HG03039 (cell line): ENCODE measurements around the gene TRIM71.
"Not testable (repeated sequence)": the region's sequence is repeated elsewhere in the genome, so short reads cannot be mapped to it uniquely, and the experiment has no call there.

Source experiments
- ATAC-seq: cut with Tn5 transposase; IDR thresholded peaks from one replicate; pipeline ENCODE4 v1.9.1; 2021; ENCODE audit warnings: mild to moderate bottlenecking, moderate library complexity; ENCODE audit not compliant: unreplicated experiment

Gene TRIM71

GRCh38 chr3:32819551-32820348 is 2.0 kb downstream of the TRIM71 start:
- ATAC-seq, result no peak

- ATAC-seq, result no peak
Measured at GRCh38 chr3:32820430-32820829, 2.6 kb downstream of the TRIM71 start.

GRCh38 chr3:32820971-32821685 is 3.3 kb downstream of the TRIM71 start:
- ATAC-seq, result no peak

- no peak for ATAC-seq
Measured at GRCh38 chr3:32821686-32822296, 4.0 kb downstream of the TRIM71 start.

GRCh38 chr3:32822609-32823498 is 5.1 kb downstream of the TRIM71 start:
- ATAC-seq, result no peak

GRCh38 chr3:32823641-32824184 is 5.9 kb downstream of the TRIM71 start:
- not testable (repeated sequence) for ATAC-seq

GRCh38 chr3:32825601-32826375 is 8.0 kb downstream of the TRIM71 start:
- no peak for ATAC-seq

- ATAC-seq, result no peak
Measured at GRCh38 chr3:32831062-32831461, 13.3 kb downstream of the TRIM71 start.

GRCh38 chr3:32831791-32832190 is 14.0 kb downstream of the TRIM71 start:
- no peak for ATAC-seq

GRCh38 chr3:32832193-32832592 is 14.4 kb downstream of the TRIM71 start:
- ATAC-seq, result no peak

- ATAC-seq, result no peak
Measured at GRCh38 chr3:32835049-32835371, 17.2 kb downstream of the TRIM71 start.

- no peak for ATAC-seq
Measured at GRCh38 chr3:32835961-32836360, 18.2 kb downstream of the TRIM71 start.

GRCh38 chr3:32836601-32837000 is 18.8 kb downstream of the TRIM71 start:
- ATAC-seq, result no peak

GRCh38 chr3:32837366-32837765 is 19.6 kb downstream of the TRIM71 start:
- ATAC-seq, result no peak

GRCh38 chr3:32837789-32838188 is 20.0 kb downstream of the TRIM71 start:
- no peak for ATAC-seq

GRCh38 chr3:32839714-32840085 is 21.9 kb downstream of the TRIM71 start:
- no peak for ATAC-seq

GRCh38 chr3:32840086-32840841 is 22.5 kb downstream of the TRIM71 start:
- no peak for ATAC-seq

GRCh38 chr3:32841341-32841740 is 23.5 kb downstream of the TRIM71 start:
- no peak for ATAC-seq

- no peak for ATAC-seq
Measured at GRCh38 chr3:32841867-32842470, 24.2 kb downstream of the TRIM71 start.
